Immature natural killer cell (primary cell): ENCODE measurements around the gene SLC2A10. TPM values are rescaled to one million over a fixed set of nuclear protein-coding genes. Genes with fewer than 3 reads are reported as not detected.

Source experiments
- DNase-seq, 3 donors: peaks; one replicate each; pipeline ENCODE4 v3.0.0; 2022; ENCODE audit warnings: mixed read lengths in 1 of 3
- H3K27ac Mint-ChIP-seq, 6 donors: one replicate each; pipeline ENCODE4 v1.8.0; 2020; ENCODE audit warnings: mixed read lengths in 6 of 6, mild to moderate bottlenecking in 5 of 6, inconsistent platforms in 4 of 6, moderate library complexity in 3 of 6
- H3K27me3 Mint-ChIP-seq, 3 donors: one replicate each; pipeline ENCODE4 v1.8.0; 2020 to 2021; ENCODE audit warnings: low read depth in 3 of 3, mild to moderate bottlenecking in 3 of 3, mixed read lengths in 3 of 3, moderate library complexity in 3 of 3, inconsistent platforms in 1 of 3
- H3K36me3 Mint-ChIP-seq, 3 donors: one replicate each; pipeline ENCODE4 v1.8.0; 2020; ENCODE audit warnings: mixed read lengths in 3 of 3, inconsistent platforms in 2 of 3, mild to moderate bottlenecking in 2 of 3
- H3K4me1 Mint-ChIP-seq, 2 donors: one replicate each; pipeline ENCODE4 v1.8.0; 2020; ENCODE audit warnings: inconsistent platforms in 2 of 2, mild to moderate bottlenecking in 2 of 2, mixed read lengths in 2 of 2, moderate library complexity in 1 of 2
- H3K4me3 Mint-ChIP-seq, 5 donors: one replicate each; pipeline ENCODE4 v1.8.0; 2020; ENCODE audit warnings: mild to moderate bottlenecking in 5 of 5, mixed read lengths in 5 of 5, inconsistent platforms in 3 of 5, moderate library complexity in 3 of 5
- H3K9me3 Mint-ChIP-seq, 6 donors: one replicate each; pipeline ENCODE4 v1.8.0; 2020; ENCODE audit warnings: mild to moderate bottlenecking in 6 of 6, mixed read lengths in 6 of 6, inconsistent platforms in 4 of 6, moderate library complexity in 3 of 6
- polyA plus RNA-seq, 3 donors: library from polyadenylated mRNA; unstranded; fragments of 300-500 nt; fragmentation: Illumina TruSeq; gene quantifications; one replicate each; pipeline ENCODE4 v1.2.3, GENCODE V29; 2021

The SLC2A10 gene
- polyA plus RNA-seq, 3 donors from 2014 or later = 1.3 to 3.0 TPM; not detected in 1

DNA sequence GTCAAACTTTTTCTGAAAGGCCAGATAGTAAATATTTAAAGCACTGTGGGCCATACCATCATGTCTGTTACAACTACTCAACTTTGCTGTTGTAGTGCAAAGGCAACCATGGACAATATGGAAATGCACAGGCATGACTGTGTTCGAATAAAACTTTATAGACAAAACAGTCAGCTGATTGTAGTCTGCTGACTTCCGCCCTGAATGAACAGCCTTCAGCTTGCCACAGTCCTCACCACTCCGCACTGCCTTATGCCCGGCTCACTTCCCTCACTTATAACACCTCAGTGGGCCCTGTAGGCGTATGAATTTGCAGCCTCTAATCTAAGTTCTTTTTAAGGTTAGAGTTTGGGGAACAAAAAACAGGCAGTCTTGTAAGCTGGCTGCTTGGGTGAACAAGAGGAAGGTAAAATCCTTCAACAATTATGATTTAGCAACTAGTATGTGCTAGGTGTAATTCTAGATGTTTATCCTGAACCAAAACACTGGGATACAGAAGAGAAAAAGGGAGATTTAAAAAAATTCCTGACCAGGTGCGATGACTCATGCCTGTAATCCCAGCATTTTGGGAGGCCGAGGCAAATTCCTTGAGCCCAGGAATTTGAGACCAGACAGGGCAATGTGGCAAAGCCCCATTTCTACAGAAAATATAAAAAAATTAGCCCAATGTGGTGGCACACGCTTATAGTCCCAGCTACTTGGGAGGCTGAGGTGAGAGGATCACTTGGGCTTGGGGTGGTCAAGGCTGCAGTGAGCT lies 6.8 kb upstream of the SLC2A10 start:
- Mint-ChIP-seq H3K9me3 (peaks cover 0 to 3% (median 0%) of the 10 kb centered on the region in 6 donors), H3K27me3 (peaks cover 0 to 13% (median 12%) of the 10 kb centered on the region in 3 donors)

DNA sequence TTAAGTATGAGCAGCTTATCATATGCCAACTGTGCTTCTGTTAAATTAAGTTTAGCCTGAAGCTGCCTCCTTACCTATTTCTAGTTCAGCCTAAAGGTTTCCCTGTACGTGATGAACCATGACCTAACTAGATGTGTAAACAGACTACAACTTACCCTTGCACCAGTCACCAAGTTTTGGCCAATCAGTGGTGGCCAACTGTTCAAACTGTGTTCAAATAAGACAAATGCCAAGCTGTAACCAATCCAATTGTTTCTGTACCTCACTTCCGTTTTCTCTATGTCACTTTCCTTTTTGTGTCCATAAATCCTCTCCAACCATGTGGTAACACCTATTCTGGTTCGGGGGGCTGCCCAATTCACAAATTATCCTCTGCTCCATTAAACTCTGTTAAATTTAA lies 6.0 kb upstream of the SLC2A10 start:
- Mint-ChIP-seq H3K27ac (no peak overlapping the region), H3K9me3 (peaks cover 0 to 3% (median 0%) of the 10 kb centered on the region in 6 donors), H3K27me3 (peaks cover 0 to 14% (median 12%) of the 10 kb centered on the region in 3 donors), H3K4me3 (no peak overlapping the region), H3K4me1 (no peaks in the 10 kb centered on the region), H3K36me3 (no peaks in the 10 kb centered on the region)
- no peak for DNase-seq

More for the DNA sequence above, 6.8 kb upstream of the SLC2A10 start:
- Mint-ChIP-seq H3K27ac (no peak overlapping the region), H3K36me3 (no peaks in the 10 kb centered on the region), H3K4me3 (no peak overlapping the region), H3K4me1 (no peaks in the 10 kb centered on the region)
- DNase-seq = no peak

DNA sequence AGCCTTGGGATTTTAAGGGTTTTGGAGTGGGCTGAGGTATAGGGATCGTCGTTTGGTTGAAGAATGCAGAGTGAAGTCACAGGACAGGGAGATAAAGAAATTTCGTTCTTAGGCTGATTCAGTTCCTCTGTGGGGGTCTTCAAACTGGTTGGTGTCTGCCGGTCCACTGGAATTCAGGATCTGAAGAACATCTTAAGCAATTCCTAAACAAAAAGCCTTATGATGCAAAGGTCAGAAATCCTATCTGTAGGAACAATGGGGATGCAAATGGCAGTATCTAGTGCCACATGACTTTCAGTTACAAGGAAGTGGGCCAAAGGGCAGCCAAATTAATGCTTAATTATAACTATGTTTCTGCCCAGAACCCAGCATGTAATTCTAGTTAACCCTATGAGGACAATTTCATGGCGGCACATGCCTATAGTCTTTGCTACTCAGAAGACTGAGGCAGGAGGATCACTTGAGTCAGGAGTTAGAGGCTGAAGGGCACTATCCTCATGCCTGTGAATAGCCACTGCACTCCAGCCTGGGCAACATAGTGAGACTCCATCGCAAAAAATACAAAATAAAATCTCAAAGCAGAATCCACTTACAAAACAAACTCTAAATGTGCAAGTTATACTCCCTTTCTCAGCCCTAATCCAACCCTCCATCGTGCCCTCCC lies 4.6 kb upstream of the SLC2A10 start:
- no peak overlapping the region for H3K4me3 Mint-ChIP-seq
- H3K36me3 Mint-ChIP-seq = no peaks in the 10 kb centered on the region
- peaks cover 0 to 13% (median 13%) of the 10 kb centered on the region in 3 donors for H3K27me3 Mint-ChIP-seq
- H3K27ac Mint-ChIP-seq = no peak overlapping the region
- peaks cover 0 to 3% (median 0%) of the 10 kb centered on the region in 6 donors for H3K9me3 Mint-ChIP-seq
- DNase-seq = no peak
- H3K4me1 Mint-ChIP-seq = peaks cover 4 to 8% of the 10 kb centered on the region in 2 donors

DNA sequence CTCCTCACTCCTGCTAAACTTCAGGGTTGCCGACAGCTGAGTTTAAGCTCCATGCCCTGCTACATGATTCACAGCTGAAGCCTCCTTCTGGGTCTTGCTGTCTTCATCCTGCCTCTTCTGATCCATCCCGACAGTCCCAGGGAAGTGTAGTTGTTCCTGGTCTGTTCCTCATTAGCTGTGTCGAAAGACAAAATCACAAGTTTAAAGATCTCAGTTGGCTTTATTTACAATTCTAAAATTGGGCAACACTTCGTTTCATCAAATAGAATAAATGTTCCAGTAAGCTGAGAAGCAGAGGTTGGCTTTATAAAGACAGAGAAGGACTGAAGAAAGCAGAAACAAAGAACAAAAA lies 4.1 kb upstream of the SLC2A10 start:
- no peak overlapping the region for H3K27ac Mint-ChIP-seq
- peaks cover 2 to 12% (median 9%) of the 10 kb centered on the region in 3 donors for H3K27me3 Mint-ChIP-seq
- H3K4me3 Mint-ChIP-seq = no peak overlapping the region
- H3K9me3 Mint-ChIP-seq = peaks cover 0 to 3% (median 0%) of the 10 kb centered on the region in 6 donors
- DNase-seq = no peak
- H3K36me3 Mint-ChIP-seq = no peaks in the 10 kb centered on the region
- peaks cover 9 to 13% of the 10 kb centered on the region in 2 donors for H3K4me1 Mint-ChIP-seq

DNA sequence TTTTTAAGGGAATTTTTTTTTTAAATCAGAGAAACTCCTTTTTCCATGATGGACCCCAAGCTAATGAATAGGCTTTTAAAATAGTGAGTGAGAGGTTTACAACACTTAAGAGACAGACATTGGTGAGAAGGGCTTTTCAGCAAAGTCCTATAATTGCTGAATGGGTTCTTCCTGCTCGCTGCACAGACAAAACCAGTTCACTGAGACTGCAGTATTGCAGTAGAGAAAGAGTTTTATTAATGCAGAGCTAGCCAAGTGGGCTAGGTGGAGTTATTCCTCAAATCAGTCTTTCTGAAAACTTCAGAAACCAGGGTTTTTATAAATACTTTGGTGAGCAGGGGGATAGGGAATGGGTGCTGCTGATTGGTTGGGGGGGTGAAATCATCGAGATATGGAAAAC lies 3.2 kb upstream of the SLC2A10 start:
- H3K4me3 Mint-ChIP-seq = no peak overlapping the region
- DNase-seq = no peak
- peaks cover 0 to 3% (median 0%) of the 10 kb centered on the region in 6 donors for H3K9me3 Mint-ChIP-seq
- peaks cover 4 to 9% (median 9%) of the 10 kb centered on the region in 3 donors for H3K27me3 Mint-ChIP-seq
- H3K27ac Mint-ChIP-seq = no peak overlapping the region
- H3K4me1 Mint-ChIP-seq = peaks cover 11 to 15% of the 10 kb centered on the region in 2 donors
- H3K36me3 Mint-ChIP-seq = no peaks in the 10 kb centered on the region

DNA sequence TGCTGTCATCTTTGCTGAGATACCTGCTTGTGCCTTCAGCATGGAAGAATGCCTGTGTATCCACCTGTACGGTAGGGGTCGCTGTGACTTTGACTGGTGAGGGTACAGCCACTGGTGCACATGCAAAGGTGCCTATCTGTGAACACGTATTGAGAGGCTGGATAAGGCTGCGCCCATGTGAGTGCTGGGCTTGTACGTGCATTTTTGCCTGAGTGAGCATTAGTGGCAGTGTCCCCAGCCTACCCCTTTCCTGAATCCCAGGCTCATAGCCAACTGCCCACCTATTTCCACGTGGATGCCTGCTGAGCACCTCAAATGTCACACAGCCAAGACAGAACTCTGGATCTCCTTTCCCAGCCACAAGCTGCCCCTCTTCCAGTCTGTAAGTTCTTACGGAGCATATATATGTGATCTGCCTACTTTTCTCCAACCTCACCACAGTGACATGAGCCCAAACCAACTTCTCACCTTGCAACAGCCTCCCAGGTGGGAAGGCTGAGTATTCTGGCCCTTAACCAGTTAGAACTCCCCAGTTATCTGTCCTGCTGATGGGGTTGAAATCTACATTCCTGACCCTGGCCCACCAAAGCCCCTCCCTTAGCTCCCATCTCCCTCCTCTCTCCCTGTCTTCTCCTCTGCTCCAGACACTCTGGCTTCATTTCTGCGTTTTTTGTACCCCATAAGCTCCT lies 1.1 kb upstream of the SLC2A10 start:
- peaks cover 11 to 15% of the 10 kb centered on the region in 2 donors for H3K4me1 Mint-ChIP-seq
- no peaks in the 10 kb centered on the region for H3K36me3 Mint-ChIP-seq
- H3K4me3 Mint-ChIP-seq = peak overlapping the region; percentile 50 to 81 (median 73)
- DNase-seq = no peak
- no peak overlapping the region for H3K27ac Mint-ChIP-seq
- H3K9me3 Mint-ChIP-seq = peaks cover 0 to 3% (median 0%) of the 10 kb centered on the region in 6 donors
- peaks cover 4 to 9% (median 7%) of the 10 kb centered on the region in 3 donors for H3K27me3 Mint-ChIP-seq

DNA sequence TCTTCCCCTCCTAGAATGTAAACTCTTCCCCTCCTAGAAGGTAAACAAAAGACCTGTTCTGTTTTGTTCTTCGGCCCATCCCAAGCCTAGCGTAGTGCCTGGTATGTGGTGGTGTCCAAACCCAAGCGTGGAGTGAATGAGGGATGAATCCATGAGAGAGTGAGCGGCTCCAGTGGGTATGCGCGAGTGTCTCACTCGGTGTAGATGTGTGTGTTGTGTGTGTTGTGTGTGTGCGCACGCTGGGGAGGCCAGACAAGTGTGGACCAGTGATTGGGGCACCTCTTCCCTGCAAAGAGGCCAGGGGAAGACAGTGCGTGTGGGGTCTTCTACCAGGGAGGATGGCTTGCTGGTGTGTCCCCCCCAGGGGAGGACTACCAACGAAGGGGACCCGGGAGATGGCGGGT lies 392 bp upstream of the SLC2A10 start:
- Mint-ChIP-seq H3K4me1 (peaks cover 11 to 15% of the 10 kb centered on the region in 2 donors), H3K9me3 (peaks cover 0 to 3% (median 0%) of the 10 kb centered on the region in 6 donors), H3K27me3 (peaks cover 4 to 9% (median 7%) of the 10 kb centered on the region in 3 donors), H3K36me3 (no peaks in the 10 kb centered on the region), H3K27ac (peak overlapping the region in 3 of 6 donors; percentile 1 to 41 (median 6)), H3K4me3 (peak overlapping the region; percentile 50 to 81 (median 73))
- DNase-seq = no peak

DNA sequence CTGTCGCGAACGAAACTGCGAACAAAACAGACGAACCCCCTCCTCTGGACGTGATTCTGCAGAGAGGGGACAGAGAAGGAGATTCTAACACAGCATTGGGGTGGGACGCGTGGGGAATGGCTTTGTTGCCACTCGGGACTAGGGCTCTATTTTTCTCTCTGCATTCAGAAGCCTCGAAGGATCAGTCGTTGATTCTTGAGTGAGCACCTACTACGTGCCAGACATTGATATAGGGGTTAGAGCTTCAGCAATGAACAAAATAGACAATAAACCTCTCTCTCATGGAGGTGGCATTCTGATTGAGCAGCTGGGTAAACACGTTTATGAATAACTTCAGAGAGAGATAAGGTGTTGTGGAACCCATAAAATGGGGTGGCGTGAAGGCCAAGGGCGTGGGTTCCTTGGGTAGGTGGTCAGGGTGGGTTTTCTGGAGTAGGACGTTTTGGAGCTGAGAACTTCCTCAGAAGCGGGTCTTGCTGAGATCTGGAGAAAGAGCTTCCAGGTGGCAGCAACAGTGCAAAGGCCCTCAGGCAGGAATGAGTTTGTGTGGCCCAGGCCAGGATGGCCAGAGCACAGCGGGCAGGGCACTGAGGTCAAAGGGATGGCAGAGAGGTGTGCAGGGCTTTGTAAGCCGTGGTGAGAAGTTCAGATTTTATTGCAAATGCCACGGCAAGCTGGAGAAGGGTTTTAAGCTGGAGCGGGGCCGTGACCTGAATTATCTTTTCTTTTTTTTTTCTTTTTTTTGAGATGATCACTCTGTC lies 884 bp downstream of the SLC2A10 start:
- peak overlapping the region in 4 of 6 donors; percentile 31 to 67 (median 34) for H3K27ac Mint-ChIP-seq
- no peak for DNase-seq
- H3K36me3 Mint-ChIP-seq = no peaks in the 10 kb centered on the region
- peaks cover 11 to 15% of the 10 kb centered on the region in 2 donors for H3K4me1 Mint-ChIP-seq
- H3K27me3 Mint-ChIP-seq = peaks cover 4 to 7% (median 4%) of the 10 kb centered on the region in 3 donors
- H3K9me3 Mint-ChIP-seq = peaks cover 0 to 3% (median 0%) of the 10 kb centered on the region in 6 donors
- peak overlapping the region; percentile 81 to 89 (median 85) for H3K4me3 Mint-ChIP-seq

DNA sequence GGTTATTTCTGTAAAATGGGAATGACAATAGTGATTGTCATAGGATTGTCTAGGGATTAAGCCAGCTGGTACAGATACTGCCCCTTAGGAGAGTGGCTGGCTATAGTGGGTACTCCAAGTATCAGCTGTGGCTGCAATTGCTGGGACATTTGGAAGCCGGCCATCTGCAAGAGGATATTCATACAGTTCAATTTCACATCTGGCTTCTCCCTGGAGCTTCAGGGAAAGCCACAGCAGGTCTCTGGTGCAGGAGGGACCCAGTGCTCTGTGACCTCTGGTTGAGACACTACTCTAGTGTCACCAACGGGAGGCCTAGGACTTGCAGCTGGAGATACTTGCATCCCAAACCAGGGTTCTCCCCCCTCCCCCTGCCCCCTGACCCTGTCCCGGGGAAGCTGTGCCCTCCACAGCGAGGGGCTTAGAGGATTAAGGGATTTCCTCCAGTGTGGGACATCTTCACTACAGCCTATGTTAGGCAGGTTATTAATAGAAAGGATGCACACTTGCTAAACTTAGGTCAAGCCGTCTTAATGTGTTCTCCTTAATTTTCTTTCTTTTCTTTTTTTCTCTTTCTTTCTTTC lies 2.7 kb downstream of the SLC2A10 start:
- no peak overlapping the region for H3K27ac Mint-ChIP-seq
- H3K4me3 Mint-ChIP-seq = no peak overlapping the region
- peaks cover 11 to 15% of the 10 kb centered on the region in 2 donors for H3K4me1 Mint-ChIP-seq
- no peak for DNase-seq
- peaks cover 3 to 6% (median 4%) of the 10 kb centered on the region in 3 donors for H3K27me3 Mint-ChIP-seq
- H3K9me3 Mint-ChIP-seq = no peaks in the 10 kb centered on the region
- no peaks in the 10 kb centered on the region for H3K36me3 Mint-ChIP-seq

DNA sequence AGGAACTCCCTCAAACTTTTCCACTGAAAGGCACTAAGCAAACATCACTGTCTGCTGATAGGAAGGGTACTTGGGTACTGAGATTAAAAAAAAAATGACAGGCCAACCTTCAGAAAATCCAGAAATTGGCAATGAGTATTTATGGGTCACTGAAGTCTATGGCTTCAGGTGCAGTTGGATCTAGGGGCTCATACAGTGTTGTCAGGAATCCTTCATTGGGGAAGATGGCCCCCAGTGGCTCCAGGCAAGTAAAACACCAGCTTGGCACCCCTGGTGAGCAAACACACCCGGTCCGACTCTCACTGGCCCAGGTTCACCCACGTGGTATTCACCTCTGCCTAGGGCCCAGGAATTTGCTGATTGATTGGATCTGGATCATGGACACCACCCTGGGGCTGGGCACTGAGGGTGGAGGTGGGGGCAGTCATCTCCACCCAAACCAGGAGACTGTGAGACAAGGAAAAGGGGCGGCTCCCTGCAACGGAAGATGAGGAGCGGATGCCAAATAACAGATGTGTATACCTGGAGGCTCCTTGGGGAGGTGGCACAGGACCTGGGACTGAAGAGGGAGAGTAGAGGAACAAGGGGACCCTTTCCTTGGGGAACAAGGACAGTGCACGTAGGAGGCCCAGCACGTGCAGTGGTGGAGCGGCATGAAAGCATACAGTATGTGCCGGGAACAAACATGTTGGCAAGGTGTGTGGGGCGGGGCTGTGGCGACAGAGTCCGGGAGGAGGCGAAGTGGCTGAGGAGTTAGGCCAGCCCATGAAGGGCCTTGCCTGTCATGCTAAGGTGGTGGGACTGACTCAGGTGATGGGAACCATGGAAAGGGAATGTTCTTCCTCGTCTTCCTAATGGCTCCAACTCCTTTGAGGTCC lies 4.7 kb downstream of the SLC2A10 start:
- Mint-ChIP-seq H3K27me3 (peaks cover 3 to 4% (median 3%) of the 10 kb centered on the region in 3 donors), H3K36me3 (no peaks in the 10 kb centered on the region), H3K9me3 (no peaks in the 10 kb centered on the region), H3K27ac (no peak overlapping the region), H3K4me3 (no peak overlapping the region), H3K4me1 (peaks cover 8 to 10% of the 10 kb centered on the region in 2 donors)
- no peak for DNase-seq

DNA sequence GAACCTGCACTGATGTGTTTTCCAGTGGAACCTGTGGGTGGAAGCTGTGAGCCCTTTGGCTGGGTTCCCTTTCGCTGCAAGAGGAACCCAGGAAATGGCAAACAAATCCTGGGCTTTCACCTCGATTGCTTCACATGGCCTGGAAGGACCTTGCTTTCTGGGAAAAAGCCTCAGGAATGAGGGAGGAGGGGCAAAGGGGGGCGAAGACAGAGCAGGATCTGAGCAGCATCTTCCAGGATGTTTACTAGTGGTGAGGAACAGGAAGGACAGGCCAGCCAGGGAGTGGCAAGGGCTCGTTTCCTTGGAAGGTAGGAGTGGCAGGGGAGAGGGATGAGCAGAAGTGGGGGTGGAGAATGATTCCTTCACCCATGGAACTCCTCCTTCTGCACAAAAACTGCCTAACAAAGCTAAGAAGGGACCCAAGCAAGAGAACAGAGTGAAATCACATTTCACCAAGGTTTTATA lies 5.9 kb downstream of the SLC2A10 start:
- DNase-seq = no peak

DNA sequence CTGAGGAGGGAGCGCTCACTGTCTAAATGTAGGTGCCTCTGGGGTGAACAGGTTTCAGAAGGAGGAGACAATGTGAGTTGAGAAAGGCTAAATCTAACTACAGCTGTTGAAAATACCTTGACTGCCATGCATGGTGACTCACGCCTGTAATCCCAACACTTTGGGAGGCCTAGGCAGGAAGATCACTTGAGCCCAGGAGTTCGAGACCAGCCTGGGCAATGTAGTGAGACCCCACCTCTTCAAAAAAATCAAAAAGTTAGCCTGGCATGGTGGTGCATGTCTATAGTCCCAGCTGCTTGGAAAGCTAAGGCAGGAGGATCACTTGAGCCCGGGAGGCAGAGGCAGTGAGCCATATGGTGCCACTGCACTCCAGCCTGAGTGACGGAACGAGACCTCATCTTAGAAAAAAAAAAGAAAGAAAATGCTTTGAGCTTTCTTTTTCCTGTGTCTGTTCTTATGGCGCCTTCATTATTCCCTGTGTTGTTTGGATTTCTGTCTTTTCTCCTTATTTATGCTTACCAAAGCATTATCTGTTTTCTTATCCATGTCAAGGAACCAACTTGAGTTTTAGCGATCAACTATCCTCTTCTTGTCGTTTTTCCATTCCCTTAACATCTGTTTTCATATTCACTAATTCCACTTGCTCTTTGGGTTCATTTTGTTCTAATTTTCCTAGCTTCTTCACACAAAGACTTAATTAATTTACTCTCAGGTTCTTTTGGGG lies 8.5 kb downstream of the SLC2A10 start:
- no peaks in the 10 kb centered on the region for H3K4me1 Mint-ChIP-seq
- no peak overlapping the region for H3K27ac Mint-ChIP-seq
- no peak overlapping the region for H3K4me3 Mint-ChIP-seq
- no peaks in the 10 kb centered on the region for H3K9me3 Mint-ChIP-seq
- H3K27me3 Mint-ChIP-seq = peaks cover 0 to 3% (median 3%) of the 10 kb centered on the region in 3 donors
- no peaks in the 10 kb centered on the region for H3K36me3 Mint-ChIP-seq
- no peak for DNase-seq

More for the DNA sequence above, 5.9 kb downstream of the SLC2A10 start:
- Mint-ChIP-seq H3K4me1 (peaks cover 2 to 3% of the 10 kb centered on the region in 2 donors), H3K4me3 (no peak overlapping the region), H3K27ac (no peak overlapping the region), H3K27me3 (peaks cover 2 to 3% (median 3%) of the 10 kb centered on the region in 3 donors), H3K9me3 (no peaks in the 10 kb centered on the region), H3K36me3 (no peaks in the 10 kb centered on the region)
